H1 (cell line): ENCODE results near the gene ABTB1. TPM values are rescaled to one million over a fixed set of nuclear protein-coding genes. Genes with fewer than 3 reads are reported as not detected.

Source experiments
- CTCF ChIA-PET: fragments of 300-600 bp; sonication (Branson Sonifier 250); formaldehyde crosslinking; loops from one replicate; lab custom pipeline; 2021; ENCODE audit not compliant: partially characterized antibody; lab: Charles Lee
- POLR2A ChIA-PET: fragments of 300-600 bp; sonication (Branson Sonifier 250); formaldehyde crosslinking; loops from one replicate; lab custom pipeline; 2021; ENCODE audit warnings: inconsistent platforms; ENCODE audit not compliant: partially characterized antibody; lab: Charles Lee
- DNase-seq, 2 experiments: peaks; one replicate each; pipeline versions ENCODE4 v3.0.0 to v3.0.0-alpha.2; 2010 to 2022; ENCODE audit warnings: low spot score in 2 of 2, low read depth in 1 of 2, mixed read lengths in 1 of 2
- FAIRE-seq: peaks from 2 replicates; lab custom pipeline; 2011; peaks lifted over from hg19 to GRCh38; lab: Jason Lieb, UNC
- H2AFZ ChIP-seq: 2 replicates; pipeline ENCODE4 v1.8.1; 2012; ENCODE audit warnings: low read length, inconsistent platforms
- H2AK5ac ChIP-seq: 2 replicates; pipeline ENCODE4 v1.6.1; 2013; ENCODE audit warnings: low read depth, low read length
- H2BK120ac ChIP-seq: replicated peaks from 2 replicates; pipeline ENCODE3; 2013; ENCODE audit warnings: low read depth, low read length, inconsistent platforms
- H2BK12ac ChIP-seq: 2 replicates; pipeline ENCODE4 v1.6.1; 2013; ENCODE audit warnings: low read depth, low read length
- H2BK15ac ChIP-seq: 2 replicates; pipeline ENCODE4 v1.6.1; 2013; ENCODE audit warnings: low read length
- H2BK20ac ChIP-seq: 2 replicates; pipeline ENCODE4 v1.6.1; 2013; ENCODE audit warnings: low read length
- H2BK5ac ChIP-seq: 2 replicates; pipeline ENCODE4 v1.6.1; 2013; ENCODE audit warnings: low read depth, low read length
- H3K14ac ChIP-seq: 2 replicates; pipeline ENCODE4 v1.6.1; 2013; ENCODE audit warnings: inconsistent platforms; ENCODE audit not compliant: insufficient read length
- H3K18ac ChIP-seq: 2 replicates; pipeline ENCODE4 v1.6.1; 2013; ENCODE audit warnings: low read length; ENCODE audit errors: extremely low read depth
- H3K23ac ChIP-seq: 2 replicates; pipeline ENCODE4 v1.6.1; 2013; ENCODE audit warnings: inconsistent platforms; ENCODE audit not compliant: insufficient read length
- H3K23me2 ChIP-seq: 2 replicates; pipeline ENCODE4 v1.6.1; 2013; ENCODE audit warnings: low read depth, low read length
- H3K27ac ChIP-seq: 2 replicates; pipeline ENCODE4 v1.6.1; 2011; ENCODE audit warnings: low read depth, low read length, inconsistent platforms
- H3K27me3 ChIP-seq, 4 experiments: replicated peaks in 1 of 4; 1 replicate in 1 of 4; 2 replicates in 3 of 4; pipeline versions ENCODE4 v1.6.1 to v1.8.1; 2011 to 2013; ENCODE audit warnings: low read length in 3 of 4, mild to moderate bottlenecking in 3 of 4, inconsistent platforms in 2 of 4, mixed read lengths in 2 of 4, moderate library complexity in 1 of 4; ENCODE audit not compliant: control insufficient read depth in 3 of 4, insufficient read depth in 3 of 4; ENCODE audit errors: extremely low read depth in 1 of 4
- H3K36me3 ChIP-seq, 4 experiments: 2 replicates each; pipeline versions ENCODE4 v1.6.1 to v1.8.1; 2011 to 2013; ENCODE audit warnings: mild to moderate bottlenecking in 4 of 4, low read length in 3 of 4, moderate library complexity in 2 of 4, control low read depth in 1 of 4, inconsistent platforms in 1 of 4; ENCODE audit not compliant: insufficient read depth in 4 of 4, control insufficient read depth in 2 of 4
- H3K4ac ChIP-seq: replicated peaks from 2 replicates; pipeline ENCODE3; 2013; ENCODE audit warnings: low read length, low read depth, mixed read lengths, inconsistent platforms; ENCODE audit not compliant: insufficient read length
- H3K4me1 ChIP-seq, 4 experiments: replicated peaks in 1 of 4; 1 replicate in 1 of 4; 2 replicates in 3 of 4; pipeline versions ENCODE4 v1.6.1 to v1.8.1; 2011 to 2013; ENCODE audit warnings: low read length in 3 of 4, inconsistent platforms in 2 of 4, mixed read lengths in 1 of 4; ENCODE audit not compliant: insufficient read depth in 4 of 4, control insufficient read depth in 3 of 4
- H3K4me2 ChIP-seq, 2 experiments: 2 replicates each; pipeline versions ENCODE4 v1.6.1 to v1.8.1; 2011 to 2013; ENCODE audit warnings: low read depth in 2 of 2, low read length in 2 of 2, control low read depth in 1 of 2, inconsistent platforms in 1 of 2, mild to moderate bottlenecking in 1 of 2; ENCODE audit not compliant: insufficient read depth in 1 of 2
- H3K4me3 ChIP-seq, 4 experiments: fragments of 200-600, 300-600 bp in 1 of 4; sonication (generic), shearing (Covaris generic), sonication (Bioruptor Twin) in 1 of 4; 2 replicates each; pipeline versions ENCODE4 v1.5.1 to v1.8.1; 2011 to 2016; ENCODE audit warnings: low read length in 4 of 4, low read depth in 3 of 4, control low read depth in 2 of 4, inconsistent platforms in 2 of 4, mild to moderate bottlenecking in 2 of 4, mixed read lengths in 1 of 4, moderate library complexity in 1 of 4; ENCODE audit not compliant: insufficient read depth in 2 of 4; ENCODE audit errors: extremely low read depth in 1 of 4
- H3K56ac ChIP-seq: replicated peaks from 2 replicates; pipeline ENCODE3; 2013; ENCODE audit warnings: low read depth, mild to moderate bottlenecking, mixed read lengths, low read length, inconsistent platforms; ENCODE audit not compliant: insufficient read length
- H3K79me1 ChIP-seq: 2 replicates; pipeline ENCODE4 v1.6.1; 2013; ENCODE audit warnings: low read depth, low read length, control low read depth
- H3K79me2 ChIP-seq, 2 experiments: 2 replicates each; pipeline versions ENCODE4 v1.6.1 to v1.8.1; 2012 to 2013; ENCODE audit warnings: low read length in 2 of 2, mild to moderate bottlenecking in 2 of 2, inconsistent platforms in 1 of 2; ENCODE audit not compliant: insufficient read depth in 2 of 2, control insufficient read depth in 1 of 2
- H3K9ac ChIP-seq, 4 experiments: replicated peaks in 1 of 4; 1 replicate in 1 of 4; 2 replicates in 3 of 4; pipeline versions ENCODE4 v1.6.1 to v1.8.1; 2011 to 2013; ENCODE audit warnings: low read depth in 3 of 4, low read length in 3 of 4, control low read depth in 2 of 4, mild to moderate bottlenecking in 2 of 4, moderate library complexity in 2 of 4, inconsistent platforms in 1 of 4; ENCODE audit errors: extremely low read depth in 1 of 4
- H3K9me3 ChIP-seq, 2 experiments: 2 replicates each; pipeline versions ENCODE4 v1.6.1 to v1.8.1; 2012 to 2013; ENCODE audit warnings: mild to moderate bottlenecking in 2 of 2, moderate library complexity in 2 of 2, control low read depth in 1 of 2, inconsistent platforms in 1 of 2, low read depth in 1 of 2, low read length in 1 of 2, mixed read lengths in 1 of 2; ENCODE audit not compliant: insufficient read depth in 2 of 2
- H4K20me1 ChIP-seq, 2 experiments: replicated peaks in 1 of 2; 2 replicates each; pipeline versions ENCODE3 to v1.8.1; 2011 to 2013; ENCODE audit warnings: inconsistent platforms in 2 of 2, low read length in 2 of 2, mild to moderate bottlenecking in 1 of 2; ENCODE audit not compliant: insufficient read depth in 2 of 2, control insufficient read depth in 1 of 2
- H4K5ac ChIP-seq: 2 replicates; pipeline ENCODE4 v1.6.1; 2013; ENCODE audit warnings: low read length, low read depth, mixed read lengths, inconsistent platforms; ENCODE audit not compliant: insufficient read length
- H4K8ac ChIP-seq: 2 replicates; pipeline ENCODE4 v1.8.0; 2013; ENCODE audit warnings: mild to moderate bottlenecking, moderate library complexity, low read length, inconsistent platforms; ENCODE audit not compliant: insufficient read depth; ENCODE audit errors: extremely low read depth
- H4K91ac ChIP-seq: replicated peaks from 2 replicates; pipeline ENCODE3; 2013; ENCODE audit warnings: low read length, mixed read lengths, inconsistent platforms; ENCODE audit not compliant: insufficient read length
- BACH1 ChIP-seq: IDR thresholded peaks from 2 replicates; pipeline ENCODE4 v1.6.1; 2012; ENCODE audit warnings: low read length, improper control_type of control experiment
- CEBPB ChIP-seq: IDR thresholded peaks from 2 replicates; pipeline ENCODE4 v1.6.1; 2012; ENCODE audit warnings: low read depth, low read length
- CREB1 ChIP-seq: IDR thresholded peaks from 2 replicates; pipeline ENCODE4 v1.6.1; 2012; ENCODE audit warnings: inconsistent platforms
- CTBP2 ChIP-seq: IDR thresholded peaks from 2 replicates; pipeline ENCODE4 v1.7.0; 2011; ENCODE audit warnings: borderline replicate concordance, mild to moderate bottlenecking, moderate library complexity, mixed read lengths, low read length; ENCODE audit not compliant: insufficient read depth, insufficient read length
- EP300 ChIP-seq, 2 experiments: IDR thresholded peaks; 1 replicate in 1 of 2; 2 replicates in 1 of 2; pipeline ENCODE4 v1.6.1; 2011 to 2012; ENCODE audit warnings: low read depth in 2 of 2, low read length in 2 of 2, mild to moderate bottlenecking in 2 of 2, borderline replicate concordance in 1 of 2, inconsistent platforms in 1 of 2, moderate library complexity in 1 of 2
- EZH2 ChIP-seq: fragments of 200-600 bp; sonication (generic); IDR thresholded peaks from 2 replicates; pipeline ENCODE4 v1.7.1; 2012; ENCODE audit warnings: low read depth, mild to moderate bottlenecking, moderate library complexity, low read length, inconsistent platforms; ENCODE audit not compliant: severe bottlenecking
- GABPA ChIP-seq: IDR thresholded peaks from 2 replicates; pipeline ENCODE4 v1.6.1; 2011; ENCODE audit warnings: mild to moderate bottlenecking, low read length, moderate library complexity, borderline replicate concordance; ENCODE audit not compliant: insufficient read depth
- GTF2F1 ChIP-seq: IDR thresholded peaks from 2 replicates; pipeline ENCODE4 v1.6.1; 2012; ENCODE audit warnings: low read depth, low read length, improper control_type of control experiment, borderline replicate concordance
- HDAC2 ChIP-seq, 2 experiments: fragments of 300-600 bp in 1 of 2; sonication (generic) in 1 of 2; IDR thresholded peaks; 2 replicates each; pipeline ENCODE4 v1.6.1; 2011 to 2012; ENCODE audit warnings: low read depth in 2 of 2, low read length in 2 of 2, mild to moderate bottlenecking in 2 of 2, moderate library complexity in 2 of 2, borderline replicate concordance in 1 of 2, inconsistent platforms in 1 of 2
- JUND ChIP-seq: IDR thresholded peaks from 2 replicates; pipeline ENCODE4 v1.6.1; 2011; ENCODE audit warnings: mild to moderate bottlenecking, improper control_type of control experiment, low read length
- POLR2A ChIP-seq, 2 experiments: IDR thresholded peaks; 1 replicate in 1 of 2; 2 replicates in 1 of 2; pipeline ENCODE4 v1.6.1; 2011; ENCODE audit warnings: low read depth in 2 of 2, low read length in 2 of 2, mild to moderate bottlenecking in 2 of 2; ENCODE audit errors: control extremely low read depth in 1 of 2
- RBBP5 ChIP-seq: IDR thresholded peaks from 2 replicates; pipeline ENCODE4 v1.7.1; 2012; ENCODE audit warnings: low read depth, mild to moderate bottlenecking, inconsistent platforms, low read length, moderate library complexity, borderline replicate concordance
- RNF2 ChIP-seq: fragments of 200-900, 300-1000 bp; sonication (generic); IDR thresholded peaks from 2 replicates; pipeline ENCODE4 v1.7.1; 2016; ENCODE audit warnings: borderline replicate concordance, low read depth, mild to moderate bottlenecking, antibody characterized with exemption, low read length; ENCODE audit not compliant: poor library complexity, severe bottlenecking; ENCODE audit errors: missing control alignments
- WGBS, 2 experiments: shearing (Covaris generic) in 1 of 2; methylation state at CpG; one replicate each; pipeline versions ENCODE4 v1.1.6 to v1.1.7; 2013 to 2015; ENCODE audit warnings: low lambda C conversion rate in 2 of 2, mixed read lengths in 2 of 2, inconsistent platforms in 1 of 2, low coverage in 1 of 2, missing lambda C conversion rate in 1 of 2; ENCODE audit not compliant: insufficient replicate concordance in 2 of 2, insufficient coverage in 1 of 2, insufficient read length in 1 of 2; ENCODE audit errors: extremely low coverage in 1 of 2, missing lambda C conversion rate in 1 of 2; 5-methylcytosine and 5-hydroxymethylcytosine counted together
- polyA plus RNA-seq, 7 experiments: library from polyadenylated mRNA; depleted of rRNA in 3 of 7; stranded (reverse) in 5 of 7; unstranded in 2 of 7; fragments of >200 nt in 5 of 7; fragments of 200-250 nt in 2 of 7; gene quantifications; 1 replicate in 5 of 7; 2 replicates in 1 of 7; 4 replicates in 1 of 7; pipeline versions ENCODE4 v1.2.1 to v1.2.3, GENCODE V29; 2011 to 2013; ENCODE audit warnings: missing spikeins in 2 of 7, mixed read lengths in 2 of 7
- total RNA-seq: library from RNA; stranded (reverse); fragmentation: NEBNext Ultra II Directional; extraction: Animal tissue kit (Norgen Biotek cat#: 25700); gene quantifications from 2 replicates; pipeline ENCODE4 v1.2.1, GENCODE V29; 2021

ABTB1 gene
- total and polyA plus RNA-seq, 2 of the 8 experiments (the other 6 are each of a cell fraction or from before 2014, with no cell fraction given) = 7.1 to 9.4 TPM

- CTCF ChIA-PET = interaction anchor here (0.8 kb wide), 1 partner anchor 17 kb away, joined by 3 read pairs; no protein-coding TSS in a partner anchor
- Histone ChIP-seq H3K27me3 (peaks cover 0 to 2% (median 0%) of the 10 kb centered on the region in 4 experiments; a peak in 3 of 7 replicates), H3K9me3 (no peaks in the 10 kb centered on the region)
- no peak for TF ChIP-seq JUND
- TF ChIP-seq GTF2F1 = no peak
- TF ChIP-seq HDAC2 (IDR thresholded peaks at IDR 0.05; ENCODE audit: borderline replicate concordance in 1 of 2, low read depth in 2 of 2, low read length in 2 of 2) = no peak
- no peak for TF ChIP-seq BACH1
- no peak for TF ChIP-seq CREB1
- no peak for TF ChIP-seq EP300 (IDR thresholded peaks at IDR 0.05; ENCODE audit: borderline replicate concordance in 1 of 2, low read depth in 2 of 2, low read length in 2 of 2)
- TF ChIP-seq CTBP2 = no peak
- TF ChIP-seq RNF2 = no peak
- no peak for TF ChIP-seq GABPA
- no peak for TF ChIP-seq RBBP5
- TF ChIP-seq EZH2 = no peak
- no peak for TF ChIP-seq CEBPB
- TF ChIP-seq POLR2A (IDR thresholded peaks at IDR 0.05; ENCODE audit: control extremely low read depth in 1 of 2, low read depth in 2 of 2, low read length in 2 of 2) = no peak
Observed at GRCh38 chr3:127729556-127730056, 56.9 kb downstream of the ABTB1 start.

More at GRCh38 chr3:127729556-127730056, 56.9 kb downstream of the ABTB1 start:
- Histone ChIP-seq H2BK20ac (no peak overlapping the region), H2BK120ac (no peak overlapping the region), H3K18ac (no peak overlapping the region), H4K8ac (no peak overlapping the region), H3K56ac (no peak overlapping the region), H3K79me2 (no peaks in the 10 kb centered on the region), H2BK12ac (no peak overlapping the region), H3K4me2 (no peak overlapping the region), H3K27ac (no peak overlapping the region), H4K5ac (no peak overlapping the region), H4K20me1 (no peaks in the 10 kb centered on the region), H3K4me3 (no peak overlapping the region), H3K79me1 (no peaks in the 10 kb centered on the region), H2BK15ac (no peak overlapping the region), H2AK5ac (no peak overlapping the region), H2BK5ac (no peak overlapping the region), H3K14ac (no peak overlapping the region), H3K23me2 (no peaks in the 10 kb centered on the region; the same call in 1 of the 2 replicates), H3K4me1 (peaks cover 0 to 15% (median 8%) of the 10 kb centered on the region in 4 experiments; a peak in 5 of 7 replicates), H3K23ac (no peak overlapping the region), H3K9ac (no peak overlapping the region), H2AFZ (no peak overlapping the region), H3K36me3 (no peaks in the 10 kb centered on the region; a peak in 1 of 8 replicates), H3K4ac (no peak overlapping the region), H4K91ac (no peak overlapping the region)
- no peak for DNase-seq
- POLR2A ChIA-PET = no interaction called here
- 96% methylated on average over 4 of the region's 4 CpGs; no CpG with 5 or more reads in 1 of the 2 experiments for whole genome bisulfite sequencing, 2 experiments
- no peak for FAIRE-seq
